Epithelial cell of prostate (primary cell): ENCODE results near the gene BBS1.

ENCODE experiments used
- DNase-seq: peaks from one replicate; pipeline ENCODE4 v3.0.0-alpha.2; 2011; ENCODE audit warnings: low read depth, low spot score
- H3K27ac ChIP-seq: fragments of 450-650 bp; 2 replicates; pipeline ENCODE4 v1.5.1; 2017; ENCODE audit warnings: mild to moderate bottlenecking

The BBS1 gene

DNA sequence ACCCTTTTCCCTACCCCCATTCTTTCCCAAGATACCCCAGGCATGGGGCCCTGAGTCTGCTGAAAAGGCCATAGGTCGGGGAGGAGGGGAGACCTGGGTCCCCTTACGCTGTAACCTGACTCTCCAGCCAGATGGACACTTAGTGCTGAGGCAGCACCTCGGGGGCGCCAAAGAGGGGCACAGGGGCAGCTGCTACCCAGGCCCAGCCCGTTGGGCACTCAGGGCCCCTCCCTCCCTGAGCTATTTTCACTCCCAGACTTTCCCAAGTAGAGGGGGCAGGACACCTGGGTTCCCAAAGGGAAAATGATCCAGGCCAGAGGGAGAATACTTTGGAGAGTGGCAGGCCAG, 37.2 kb downstream of the BBS1 start:
- H3K27ac ChIP-seq: no peak overlapping the region
- DNase-seq: no peak

GRCh38 chr11:66548041-66548440, 37.6 kb downstream of the BBS1 start:
- DNase-seq: no peak
- H3K27ac ChIP-seq: no peak overlapping the region

DNA sequence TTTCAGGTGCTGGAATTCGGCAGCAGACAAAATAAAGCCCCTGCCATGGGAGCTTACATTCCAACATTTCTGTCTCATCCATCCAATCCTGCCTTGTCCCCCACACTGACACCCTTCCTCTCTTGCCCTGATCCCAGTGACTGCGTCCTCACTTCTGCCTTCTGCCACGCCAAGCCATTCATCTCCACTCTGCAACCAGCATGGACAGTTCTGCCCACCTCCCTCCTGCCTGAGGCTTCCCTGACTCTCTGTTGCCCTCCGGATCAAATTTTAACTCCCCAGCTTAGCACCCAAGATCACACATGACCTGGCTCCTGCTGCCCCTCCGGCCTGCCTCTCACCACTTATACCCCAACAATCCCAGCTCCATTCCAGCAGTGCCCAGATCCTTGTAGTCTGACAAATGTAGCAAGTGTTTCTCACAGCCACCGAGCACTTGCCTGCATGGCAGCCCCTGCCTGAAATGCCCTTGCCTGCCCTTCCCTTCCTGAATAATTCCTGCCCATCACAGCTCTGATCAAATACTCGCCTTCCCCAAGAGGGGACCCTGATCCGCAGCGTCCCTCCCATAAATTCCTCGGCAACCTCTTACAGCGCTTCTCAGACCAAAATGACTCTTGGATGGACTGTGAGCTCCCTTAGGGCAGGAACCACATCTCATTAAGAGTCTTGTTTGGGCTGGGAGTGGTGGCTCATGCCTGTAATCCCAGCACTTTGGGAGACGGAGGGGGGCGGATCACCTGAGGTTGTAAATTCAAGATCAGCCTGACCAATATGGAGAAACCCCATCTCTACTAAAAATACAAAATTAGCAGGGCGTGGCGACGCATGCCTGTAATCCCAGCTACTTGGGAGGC, 38.6 kb downstream of the BBS1 start:
- DNase-seq: no peak
- H3K27ac ChIP-seq: no peak overlapping the region

- H3K27ac ChIP-seq: no peak overlapping the region
- no peak for DNase-seq
Observed at GRCh38 chr11:66549696-66550095, 39.3 kb downstream of the BBS1 start.

- H3K27ac ChIP-seq: no peak overlapping the region
- no peak for DNase-seq
Observed at GRCh38 chr11:66550887-66551286, 40.5 kb downstream of the BBS1 start.

GRCh38 chr11:66554602-66555001, 44.2 kb downstream of the BBS1 start:
- no peak overlapping the region for H3K27ac ChIP-seq
- DNase-seq: no peak

DNA sequence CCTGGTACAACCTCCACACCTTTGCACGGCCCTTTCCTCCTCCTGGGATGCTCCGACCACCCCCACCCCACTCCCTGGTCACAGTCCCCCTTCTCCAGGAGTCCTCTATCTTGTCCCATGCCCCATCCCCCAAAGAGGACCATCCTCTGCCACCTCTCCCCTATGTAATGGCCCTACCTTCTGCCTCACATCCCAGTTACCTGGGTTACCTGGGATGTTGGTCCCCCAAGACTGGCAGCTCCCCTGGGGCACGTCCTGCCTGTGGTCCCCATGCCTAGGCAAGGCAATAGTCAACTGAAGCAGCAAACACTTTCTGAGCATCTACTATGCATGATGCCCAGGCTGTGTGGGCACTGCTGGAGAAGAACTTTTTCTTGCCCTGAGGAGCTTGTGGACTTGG, 45.0 kb downstream of the BBS1 start:
- no peak overlapping the region for H3K27ac ChIP-seq
- no peak for DNase-seq

DNA sequence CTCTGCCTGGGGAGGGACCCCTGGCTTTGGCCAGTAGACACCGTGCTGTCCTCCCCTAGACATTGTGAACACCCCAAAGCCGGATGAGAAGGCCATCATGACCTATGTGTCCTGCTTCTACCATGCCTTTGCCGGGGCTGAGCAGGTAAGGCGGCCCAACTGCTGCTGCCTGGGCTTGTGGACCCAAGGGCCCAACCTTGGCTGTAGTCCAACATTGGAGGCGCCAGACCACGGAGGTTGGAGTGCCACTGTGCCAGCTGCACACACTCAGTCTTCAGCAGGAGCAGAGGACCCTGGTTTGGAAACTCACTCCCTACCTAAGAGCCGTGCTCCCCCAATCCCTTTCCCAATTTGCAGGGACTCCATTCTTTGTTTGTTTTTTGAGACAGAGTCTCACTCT, 45.7 kb downstream of the BBS1 start:
- DNase-seq: no peak

GRCh38 chr11:66557733-66558326, 47.4 kb downstream of the BBS1 start:
- no peak for DNase-seq
- no peak overlapping the region for H3K27ac ChIP-seq

More for the DNA sequence above, 45.7 kb downstream of the BBS1 start:
- H3K27ac ChIP-seq: no peak overlapping the region

GRCh38 chr11:66559142-66559865, 48.9 kb downstream of the BBS1 start:
- no peak for DNase-seq

GRCh38 chr11:66559866-66560676, 49.6 kb downstream of the BBS1 start:
- H3K27ac ChIP-seq: no peak overlapping the region
- DNase-seq: no peak

More at GRCh38 chr11:66559142-66559865, 48.9 kb downstream of the BBS1 start:
- no peak overlapping the region for H3K27ac ChIP-seq

GRCh38 chr11:66561178-66561974, 50.9 kb downstream of the BBS1 start:
- no peak overlapping the region for H3K27ac ChIP-seq
- DNase-seq: no peak

DNA sequence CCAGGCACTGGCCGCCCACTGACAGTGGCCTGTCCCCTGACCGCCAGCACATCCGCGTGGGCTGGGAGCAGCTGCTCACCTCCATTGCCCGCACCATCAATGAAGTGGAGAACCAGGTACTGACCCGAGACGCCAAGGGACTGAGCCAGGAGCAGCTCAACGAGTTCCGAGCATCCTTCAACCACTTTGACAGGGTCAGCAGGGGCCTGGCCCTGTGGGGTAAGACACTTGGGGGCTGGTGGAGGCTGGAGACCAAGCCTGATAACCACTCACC, 51.5 kb downstream of the BBS1 start:
- H3K27ac ChIP-seq: no peak overlapping the region
- DNase-seq: no peak

- no peak for DNase-seq
- no peak overlapping the region for H3K27ac ChIP-seq
Observed at GRCh38 chr11:66562275-66562674, 51.8 kb downstream of the BBS1 start.

- no peak for DNase-seq
- H3K27ac ChIP-seq: no peak overlapping the region
Observed at GRCh38 chr11:66562907-66563583, 52.6 kb downstream of the BBS1 start.

DNA sequence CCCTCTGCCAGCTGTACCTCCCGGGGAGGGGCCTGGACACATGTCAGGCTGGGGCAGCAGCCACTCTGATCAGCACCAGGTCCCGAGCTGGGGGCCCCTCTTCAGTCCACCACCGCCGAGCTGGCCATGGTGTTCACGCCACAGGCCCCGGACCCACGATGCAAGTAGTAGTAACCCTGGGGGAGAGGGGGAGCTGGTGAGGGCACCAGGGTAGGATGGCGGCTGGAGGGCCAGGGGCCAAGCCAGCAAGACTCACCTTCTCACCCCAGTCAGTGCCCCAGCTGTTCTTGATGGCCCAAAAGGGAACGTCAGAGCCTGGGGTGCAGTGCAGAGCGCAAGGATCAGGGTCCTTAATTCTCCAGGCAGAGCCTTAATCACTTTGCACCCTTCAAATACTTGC, 53.4 kb downstream of the BBS1 start:
- DNase-seq: no peak
- H3K27ac ChIP-seq: no peak overlapping the region

- H3K27ac ChIP-seq: no peak overlapping the region
- DNase-seq: no peak
Observed at GRCh38 chr11:66564538-66564937, 54.1 kb downstream of the BBS1 start.

DNA sequence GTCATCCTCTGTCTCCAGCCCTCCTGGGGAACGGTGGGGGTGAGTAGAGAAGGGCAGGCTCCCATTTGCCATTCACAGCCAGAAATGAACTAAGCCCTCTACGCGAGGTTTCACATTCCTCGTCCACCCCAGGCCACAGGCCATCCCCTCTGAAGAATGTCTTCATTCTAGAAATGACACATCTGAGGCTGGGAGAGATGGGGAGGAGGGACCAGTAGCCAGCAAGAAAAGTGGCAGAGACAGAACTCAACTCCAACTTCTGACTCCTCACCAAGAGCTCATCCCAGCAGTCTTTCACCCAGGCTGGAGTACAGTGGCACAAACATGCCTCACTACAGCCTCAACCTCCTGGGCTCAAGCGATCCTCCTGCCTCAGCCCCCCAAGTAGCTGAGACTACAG, 54.5 kb downstream of the BBS1 start:
- no peak overlapping the region for H3K27ac ChIP-seq
- no peak for DNase-seq

DNA sequence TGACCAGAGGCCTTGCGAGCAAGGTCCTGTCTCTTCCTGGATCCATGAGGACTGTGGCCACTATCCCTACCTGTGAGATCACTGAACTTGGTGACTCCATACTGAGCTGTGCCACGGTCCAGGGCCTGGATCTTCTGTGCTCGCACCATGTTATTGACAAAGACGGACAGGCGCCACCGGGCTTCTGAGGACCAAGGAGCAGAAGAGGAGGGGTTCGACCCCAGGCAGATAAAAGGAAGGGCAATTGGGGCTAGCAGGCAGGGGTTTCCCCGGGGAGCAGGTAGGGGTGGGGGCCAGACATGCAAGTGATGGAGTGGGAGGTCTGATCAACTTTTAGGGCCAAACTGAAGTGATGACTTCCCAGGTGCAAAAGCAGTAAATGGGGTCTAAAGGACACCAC, 55.8 kb downstream of the BBS1 start:
- DNase-seq: no peak
- no peak overlapping the region for H3K27ac ChIP-seq

- no peak overlapping the region for H3K27ac ChIP-seq
- no peak for DNase-seq
Observed at GRCh38 chr11:66567787-66568123, 57.3 kb downstream of the BBS1 start.
